Ascending aorta (tissue), 2 donors: ENCODE measurements around the gene DEDD. TPM values are rescaled to one million over a fixed set of nuclear protein-coding genes. Genes with fewer than 3 reads are reported as not detected.

Experiments used
- DNase-seq, 2 donors: peaks; one replicate each; pipeline ENCODE4 v3.0.0-alpha.2; 2019; ENCODE audit warnings: low spot score in 2 of 2
- H3K27ac ChIP-seq, 2 donors: fragments of 200-600 bp; sonication (generic); one replicate each; pipeline ENCODE4 v1.5.1; 2016 to 2017; ENCODE audit warnings: mild to moderate bottlenecking in 1 of 2
- H3K27me3 ChIP-seq: fragments of 200-600 bp; sonication (generic); one replicate; pipeline ENCODE4 v1.5.1; 2017
- H3K36me3 ChIP-seq, 2 donors: fragments of 200-600 bp; sonication (generic); one replicate each; pipeline ENCODE4 v1.5.1; 2016
- H3K4me1 ChIP-seq, 2 donors: fragments of 200-600 bp; sonication (generic); one replicate each; pipeline ENCODE4 v1.5.1; 2016 to 2017; ENCODE audit warnings: mild to moderate bottlenecking in 1 of 2
- H3K4me3 ChIP-seq, 2 donors: fragments of 200-600 bp; sonication (generic); one replicate each; pipeline ENCODE4 v1.5.1; 2016 to 2017; ENCODE audit warnings: mild to moderate bottlenecking in 1 of 2
- H3K9me3 ChIP-seq, 2 donors: fragments of 200-600 bp; sonication (generic); one replicate each; pipeline ENCODE4 v1.5.1; 2016
- intact Hi-C: fragments of 100-400 bp; cut with DNase I; formaldehyde crosslinking; loops from one replicate; pipeline ENCODE4 v1.15.1; 2023
- total RNA-seq: library from RNA; depleted of rRNA; stranded (reverse); fragments of >200 nt; gene quantifications from one replicate; pipeline ENCODE4 v1.1.0, GENCODE V29; 2016
- TF ChIP-seq, protein P1 (sequence below), 3 experiments: fragments of 200-600 bp in 2 of 3; fragments of 450-650 bp in 1 of 3; sonication (generic) in 2 of 3; IDR thresholded peaks; one replicate each; pipeline ENCODE4 v1.5.1; 2016 to 2019; ENCODE audit warnings: antibody characterized with exemption in 3 of 3, mild to moderate bottlenecking in 1 of 3, moderate library complexity in 1 of 3

DEDD gene
- total RNA-seq, 1 donor from 2014 or later = 27.8 TPM

GRCh38 chr1:161085165-161085564 lies 47.3 kb downstream of the DEDD start:
- no peaks in the 10 kb centered on the region for H3K4me1 ChIP-seq
- TF ChIP-seq, protein P1, sequence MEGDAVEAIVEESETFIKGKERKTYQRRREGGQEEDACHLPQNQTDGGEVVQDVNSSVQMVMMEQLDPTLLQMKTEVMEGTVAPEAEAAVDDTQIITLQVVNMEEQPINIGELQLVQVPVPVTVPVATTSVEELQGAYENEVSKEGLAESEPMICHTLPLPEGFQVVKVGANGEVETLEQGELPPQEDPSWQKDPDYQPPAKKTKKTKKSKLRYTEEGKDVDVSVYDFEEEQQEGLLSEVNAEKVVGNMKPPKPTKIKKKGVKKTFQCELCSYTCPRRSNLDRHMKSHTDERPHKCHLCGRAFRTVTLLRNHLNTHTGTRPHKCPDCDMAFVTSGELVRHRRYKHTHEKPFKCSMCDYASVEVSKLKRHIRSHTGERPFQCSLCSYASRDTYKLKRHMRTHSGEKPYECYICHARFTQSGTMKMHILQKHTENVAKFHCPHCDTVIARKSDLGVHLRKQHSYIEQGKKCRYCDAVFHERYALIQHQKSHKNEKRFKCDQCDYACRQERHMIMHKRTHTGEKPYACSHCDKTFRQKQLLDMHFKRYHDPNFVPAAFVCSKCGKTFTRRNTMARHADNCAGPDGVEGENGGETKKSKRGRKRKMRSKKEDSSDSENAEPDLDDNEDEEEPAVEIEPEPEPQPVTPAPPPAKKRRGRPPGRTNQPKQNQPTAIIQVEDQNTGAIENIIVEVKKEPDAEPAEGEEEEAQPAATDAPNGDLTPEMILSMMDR (IDR thresholded peaks at IDR 0.05) = no peak
- intact Hi-C loops = no loop called here

DNA sequence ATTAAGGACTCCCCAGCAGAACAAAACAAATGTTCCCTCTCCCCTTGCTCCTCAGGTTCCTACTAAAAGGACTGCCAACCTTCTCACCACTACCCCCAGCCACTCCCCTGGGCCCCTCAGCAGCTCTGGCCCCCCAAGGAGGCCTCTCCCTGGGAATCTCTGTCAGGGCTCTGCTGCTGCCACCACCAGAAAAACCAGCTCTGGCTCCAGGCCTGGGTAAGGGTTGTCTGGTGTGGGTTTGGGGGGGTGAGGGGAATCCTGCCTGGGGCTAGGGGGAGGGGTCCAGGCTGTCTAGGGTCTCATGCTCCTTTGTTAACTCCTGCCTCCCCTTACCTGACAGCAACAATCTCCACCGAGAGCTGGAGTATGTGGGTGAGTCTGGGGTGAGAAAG lies 47.9 kb downstream of the DEDD start:
- Histone ChIP-seq H3K36me3 (no peaks in the 10 kb centered on the region), H3K4me1 (no peaks in the 10 kb centered on the region), H3K27me3 (no peaks in the 10 kb centered on the region), H3K27ac (no peak overlapping the region), H3K9me3 (no peaks in the 10 kb centered on the region), H3K4me3 (no peak overlapping the region)
- TF ChIP-seq, protein P1 (IDR thresholded peaks at IDR 0.05) = no peak
- intact Hi-C loops = no loop called here
- DNase-seq = no peak

More at GRCh38 chr1:161085165-161085564, 47.3 kb downstream of the DEDD start:
- no peak for DNase-seq
- no peaks in the 10 kb centered on the region for H3K9me3 ChIP-seq
- H3K27me3 ChIP-seq = no peaks in the 10 kb centered on the region
- H3K4me3 ChIP-seq = no peak overlapping the region
- H3K36me3 ChIP-seq = no peaks in the 10 kb centered on the region
- no peak overlapping the region for H3K27ac ChIP-seq

DNA sequence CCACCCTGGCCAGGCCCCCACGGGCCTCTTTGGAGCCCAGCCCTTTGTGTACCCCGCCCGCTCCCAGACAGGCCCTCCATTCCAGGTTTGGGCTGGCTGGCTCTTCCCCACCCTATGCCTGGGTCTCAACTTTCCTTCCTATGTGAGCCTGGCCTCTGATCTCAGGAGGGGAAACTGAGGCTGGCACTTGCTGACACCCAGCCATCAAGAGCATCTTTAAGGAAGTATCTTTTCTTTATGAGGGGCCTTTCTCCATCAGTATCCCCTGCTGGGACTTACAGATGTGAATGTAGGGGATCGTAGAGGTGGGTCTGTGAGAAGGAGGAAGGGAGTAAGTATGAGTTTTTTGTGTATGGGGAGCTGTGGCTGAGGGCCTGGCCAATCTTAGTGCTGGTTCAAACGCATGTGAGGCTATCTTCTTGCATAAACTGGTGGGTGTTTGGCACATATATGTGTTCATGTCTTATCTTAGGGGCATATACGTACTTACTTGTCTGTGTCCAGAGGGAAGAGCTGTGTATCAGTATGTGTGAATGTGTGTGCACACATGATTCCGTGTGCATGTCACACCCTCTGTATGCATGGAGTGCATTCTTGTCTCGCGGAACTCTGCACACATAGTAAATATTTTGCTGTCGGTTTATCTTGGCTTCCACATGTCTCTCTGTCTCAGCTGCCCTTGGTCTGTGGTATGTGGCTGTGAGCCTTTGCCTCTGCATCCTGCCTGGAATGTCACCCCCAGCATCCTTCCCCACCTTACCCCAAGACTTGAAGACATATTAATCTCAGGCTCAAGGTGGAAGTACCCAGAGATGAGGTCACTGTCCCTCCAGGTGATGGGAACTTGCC lies 48.5 kb downstream of the DEDD start:
- intact Hi-C loops = no loop called here
- Histone ChIP-seq H3K4me1 (no peaks in the 10 kb centered on the region), H3K4me3 (no peak overlapping the region), H3K27ac (no peak overlapping the region), H3K27me3 (no peaks in the 10 kb centered on the region), H3K36me3 (no peaks in the 10 kb centered on the region), H3K9me3 (no peaks in the 10 kb centered on the region)
- DNase-seq = no peak
- TF ChIP-seq, protein P1 (IDR thresholded peaks at IDR 0.05) = no peak

- no peaks in the 10 kb centered on the region for H3K27me3 ChIP-seq
- H3K9me3 ChIP-seq = no peaks in the 10 kb centered on the region
- DNase-seq = peak; percentile 55 to 86
- no peak overlapping the region for H3K4me3 ChIP-seq
- no peaks in the 10 kb centered on the region for H3K36me3 ChIP-seq
- H3K4me1 ChIP-seq = no peaks in the 10 kb centered on the region
- H3K27ac ChIP-seq = no peak overlapping the region
- intact Hi-C loops = no loop called here
- TF ChIP-seq, protein P1 (IDR thresholded peaks at IDR 0.05) = no peak
These were observed 49.3 kb downstream of the DEDD start for GRCh38 chr1:161082996-161083747.

- Histone ChIP-seq H3K27me3 (no peaks in the 10 kb centered on the region), H3K4me1 (no peaks in the 10 kb centered on the region), H3K4me3 (no peak overlapping the region), H3K9me3 (no peaks in the 10 kb centered on the region), H3K36me3 (no peaks in the 10 kb centered on the region), H3K27ac (no peak overlapping the region)
- TF ChIP-seq, protein P1 (IDR thresholded peaks at IDR 0.05) = no peak
- DNase-seq = no peak
- intact Hi-C loops = no loop called here
These were observed 50.0 kb downstream of the DEDD start for GRCh38 chr1:161082483-161082882.
